ENCODE measurements around the gene TRAPPC1.

DNA sequence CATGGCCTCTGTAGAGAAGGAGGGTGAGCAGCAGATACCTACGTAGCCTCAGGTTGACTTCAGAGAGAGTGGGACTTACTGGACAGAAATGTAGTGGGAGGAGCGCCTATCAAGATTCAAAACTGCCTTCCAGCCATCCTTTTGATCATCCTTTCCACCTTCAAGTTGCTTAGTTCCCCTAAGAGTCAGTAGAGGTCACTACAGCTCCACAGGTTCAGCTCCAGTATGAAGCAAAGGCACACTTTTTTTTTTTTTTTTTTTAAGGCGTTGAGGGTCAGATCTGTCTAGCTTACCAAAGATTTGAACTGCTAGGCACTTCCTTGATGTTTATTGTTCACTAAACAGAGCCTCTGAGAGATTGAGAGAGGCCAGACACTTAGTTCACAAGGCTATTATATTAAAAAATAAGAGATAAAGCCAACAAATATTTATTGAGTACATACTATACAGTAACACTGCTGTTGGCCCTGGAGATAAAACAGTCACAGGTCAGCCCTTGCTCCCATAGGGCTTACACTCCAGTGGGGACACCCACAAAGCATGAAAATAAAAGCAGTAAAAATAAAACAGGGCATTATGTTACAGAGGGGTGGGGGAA, 18.7 kb downstream of the TRAPPC1 start:
- no peak for TF ChIP-seq GATA3 (IDR thresholded peaks at IDR 0.05; ENCODE audit: low read depth, low read length)
- no peak for TF ChIP-seq GATA2 (IDR thresholded peaks at IDR 0.05; ENCODE audit: low read depth, low read length)
